H1 (cell line): Measurements from ENCODE around the gene PRLH. TPM values are rescaled to one million over a fixed set of nuclear protein-coding genes. Genes with fewer than 3 reads are reported as not detected.

Source experiments
- MAFK ChIP-seq: IDR thresholded peaks from 2 replicates; pipeline ENCODE4 v1.6.1; 2012; ENCODE audit warnings: low read depth, mild to moderate bottlenecking, improper control_type of control experiment, low read length
- YY1 ChIP-seq: IDR thresholded peaks from 2 replicates; pipeline ENCODE4 v1.6.1; 2011; ENCODE audit warnings: low read depth, mild to moderate bottlenecking, low read length
- polyA plus RNA-seq, 7 experiments: library from polyadenylated mRNA; depleted of rRNA in 3 of 7; stranded (reverse) in 5 of 7; unstranded in 2 of 7; fragments of >200 nt in 5 of 7; fragments of 200-250 nt in 2 of 7; gene quantifications; 1 replicate in 5 of 7; 2 replicates in 1 of 7; 4 replicates in 1 of 7; pipeline versions ENCODE4 v1.2.1 to v1.2.3, GENCODE V29; 2011 to 2013; ENCODE audit warnings: missing spikeins in 2 of 7, mixed read lengths in 2 of 7
- total RNA-seq: library from RNA; stranded (reverse); fragmentation: NEBNext Ultra II Directional; extraction: Animal tissue kit (Norgen Biotek cat#: 25700); gene quantifications from 2 replicates; pipeline ENCODE4 v1.2.1, GENCODE V29; 2021

The PRLH gene
- total and polyA plus RNA-seq, 2 of the 8 experiments (the other 6 are each of a cell fraction or from before 2014, with no cell fraction given) = not detected

DNA sequence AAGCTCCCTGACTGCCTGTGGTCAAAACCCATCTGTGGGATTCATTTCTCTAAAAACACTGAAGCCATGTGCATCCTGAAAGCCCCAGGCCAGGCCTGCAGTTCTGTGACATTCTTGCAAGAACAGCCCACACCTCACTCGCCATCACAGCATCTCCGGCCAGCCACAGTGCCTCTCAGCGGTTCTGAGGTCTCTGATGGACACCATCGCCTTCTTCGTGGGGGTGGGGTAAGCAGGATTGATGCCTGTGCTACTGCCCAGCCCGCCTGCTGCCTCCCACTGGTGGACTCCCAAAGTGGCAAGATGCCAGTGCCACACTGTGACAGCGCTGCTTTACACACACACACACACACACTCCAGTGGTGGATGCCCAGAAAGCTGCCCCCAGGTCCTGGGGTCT, 5.2 kb upstream of the PRLH start (continued):
- no peak for TF ChIP-seq YY1
- no peak for TF ChIP-seq MAFK
